ENCODE measurements around the gene CSTA. TPM values are rescaled to one million over a fixed set of nuclear protein-coding genes. Genes with fewer than 3 reads are reported as not detected.

Gene CSTA
- polyA plus RNA-seq, 3 donors = 211 to 582 (median 515) TPM

- peak; percentile 86 to 93 (median 90) for DNase-seq
- Histone ChIP-seq H3K36me3 (replicated peaks in 1 of 2; ENCODE audit: control insufficient read depth in 1 of 2, insufficient read depth in 2 of 2, low read length in 2 of 2) (no peaks in the 10 kb centered on the region), H3K4me2 (replicated peaks; ENCODE audit: extremely low read depth, low read length, poor library complexity, severe bottlenecking) (peak within 1 kb of the TSS; percentile 99), H3K9me3 (replicated peaks in 1 of 2; ENCODE audit: control insufficient read depth in 1 of 2, insufficient read depth in 1 of 2, low read length in 2 of 2) (no peaks in the 10 kb centered on the region), H4K20me1 (ENCODE audit: insufficient read depth, low read length) (no peaks in the 10 kb centered on the region), H3K27me3 (ENCODE audit: control insufficient read depth in 2 of 2, insufficient read depth in 2 of 2, low read length in 2 of 2) (no peaks in the 10 kb centered on the region), H2AFZ (ENCODE audit: insufficient read depth, low read depth, low read length, poor library complexity, severe bottlenecking) (peak within 1 kb of the TSS; percentile 100), H3K4me3 (replicated peaks in 1 of 3; ENCODE audit: low read depth in 2 of 3, low read length in 3 of 3) (peak within 1 kb of the TSS; percentile 60 to 84 (median 68)), H3K79me2 (ENCODE audit: insufficient read depth, low read length) (peaks cover 41% of the 10 kb centered on the region), H3K4me1 (ENCODE audit: control insufficient read depth in 1 of 2, insufficient read depth in 2 of 2, low read length in 2 of 2) (peaks cover 28 to 33% of the 10 kb centered on the region in 2 donors), H3K9ac (ENCODE audit: insufficient read depth, low read length, poor library complexity, severe bottlenecking) (peak within 1 kb of the TSS; percentile 69), H3K27ac (ENCODE audit: low read depth in 1 of 2, low read length in 2 of 2) (peak within 1 kb of the TSS; percentile 85 to 86)
- Mint-ChIP-seq H3K27me3 (ENCODE audit: low read depth in 3 of 3) (peaks cover 0 to 2% (median 0%) of the 10 kb centered on the region in 3 donors), H3K27ac (peak within 1 kb of the TSS; percentile 83 to 93 (median 92)), H3K4me1 (peaks cover 24% of the 10 kb centered on the region), H3K9me3 (no peaks in the 10 kb centered on the region), H3K36me3 (peaks cover 3 to 7% of the 10 kb centered on the region in 2 donors), H3K4me3 (peak within 1 kb of the TSS; percentile 88 to 91)
- TF ChIP-seq CTCF (IDR thresholded peaks at IDR 0.05) = peak; percentile 70
- intact Hi-C loops (cut with micrococcal nuclease) = loop anchor here (5.0 to 10.0 kb wide), 3 partner anchors 33 to 1201 kb away; partner anchors contain the start of genes HACD2 (in 1 of the 2), PARP14 (in 1 of the 2) and WDR5B (in 1 of the 2)
- WGBS (ENCODE audit: insufficient coverage) = under 1% methylated on average over 38 of the region's 52 CpGs
These were observed 59.0 kb downstream of the CSTA start, which contains the start of gene FAM162A for GRCh38 chr3:122383771-122384697. Gene FAM162A, plus strand, starts transcription at chr3:122384182. Its CDS starts 84 bp downstream, at chr3:122384266.

DNA sequence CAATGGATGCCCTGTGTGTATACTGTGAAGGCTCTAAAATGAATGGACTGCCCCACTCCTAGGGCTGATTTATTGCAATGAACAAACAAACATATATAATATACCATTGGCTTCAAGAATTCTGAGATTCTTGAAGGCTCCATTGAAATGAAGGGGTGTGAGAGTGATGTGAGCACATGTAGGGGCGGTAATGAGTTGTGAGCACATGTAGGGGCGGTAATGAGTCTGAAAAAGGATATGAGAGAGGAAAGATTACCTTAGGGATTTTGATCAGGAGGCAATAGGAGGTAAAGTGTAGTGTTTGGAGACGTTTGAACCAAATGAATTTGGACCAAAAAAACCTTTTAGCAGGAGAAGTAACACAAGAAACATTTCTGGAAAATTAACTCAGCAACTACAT lies 62.7 kb downstream of the CSTA start:
- no peak overlapping the region for H3K27ac Mint-ChIP-seq
- Histone ChIP-seq H3K9me3 (replicated peaks in 1 of 2; ENCODE audit: control insufficient read depth in 1 of 2, insufficient read depth in 1 of 2, low read length in 2 of 2) (no peaks in the 10 kb centered on the region), H3K79me2 (ENCODE audit: insufficient read depth, low read length) (peaks cover 8% of the 10 kb centered on the region), H3K4me3 (replicated peaks in 1 of 3; ENCODE audit: low read depth in 2 of 3, low read length in 3 of 3) (no peak overlapping the region), H3K4me2 (replicated peaks; ENCODE audit: extremely low read depth, low read length, poor library complexity, severe bottlenecking) (no peak overlapping the region), H3K27me3 (ENCODE audit: control insufficient read depth in 2 of 2, insufficient read depth in 2 of 2, low read length in 2 of 2) (no peaks in the 10 kb centered on the region), H2AFZ (ENCODE audit: insufficient read depth, low read depth, low read length, poor library complexity, severe bottlenecking) (no peak overlapping the region), H3K36me3 (replicated peaks in 1 of 2; ENCODE audit: control insufficient read depth in 1 of 2, insufficient read depth in 2 of 2, low read length in 2 of 2) (no peaks in the 10 kb centered on the region), H3K27ac (ENCODE audit: low read depth in 1 of 2, low read length in 2 of 2) (no peak overlapping the region), H3K4me1 (ENCODE audit: control insufficient read depth in 1 of 2, insufficient read depth in 2 of 2, low read length in 2 of 2) (peaks cover 15 to 23% of the 10 kb centered on the region in 2 donors), H3K9ac (ENCODE audit: insufficient read depth, low read length, poor library complexity, severe bottlenecking) (no peak overlapping the region), H4K20me1 (ENCODE audit: insufficient read depth, low read length) (no peaks in the 10 kb centered on the region)
- intact Hi-C loops (cut with micrococcal nuclease) = loop anchor here (10.0 kb wide), 2 partner anchors 297 to 1197 kb away; partner anchors contain the start of genes HACD2 (in 1 of the 2) and PARP14 (in 1 of the 2)
- H3K4me3 Mint-ChIP-seq = no peak overlapping the region
- H3K27me3 Mint-ChIP-seq (ENCODE audit: low read depth in 3 of 3) = peaks cover 0 to 2% (median 0%) of the 10 kb centered on the region in 3 donors
- H3K4me1 Mint-ChIP-seq = peaks cover 8% of the 10 kb centered on the region
- no peak for DNase-seq
- no peaks in the 10 kb centered on the region for H3K9me3 Mint-ChIP-seq
- 96% methylated on average over 2 of the region's 3 CpGs for WGBS (ENCODE audit: insufficient coverage)
- TF ChIP-seq CTCF (IDR thresholded peaks at IDR 0.05) = no peak
- peaks cover 0 to 7% of the 10 kb centered on the region in 2 donors for H3K36me3 Mint-ChIP-seq

All from CD14-positive monocyte (primary cell).